GM21360 (cell line): ENCODE results near the gene CKM.
"Not testable (repeated sequence)": the region's sequence is repeated elsewhere in the genome, so short reads cannot be mapped to it uniquely, and the experiment has no call there.

Source experiments
- ATAC-seq: cut with Tn5 transposase; IDR thresholded peaks from one replicate; pipeline ENCODE4 v1.9.1; 2021; ENCODE audit warnings: mild to moderate bottlenecking, moderate library complexity; ENCODE audit not compliant: unreplicated experiment

CKM gene

DNA sequence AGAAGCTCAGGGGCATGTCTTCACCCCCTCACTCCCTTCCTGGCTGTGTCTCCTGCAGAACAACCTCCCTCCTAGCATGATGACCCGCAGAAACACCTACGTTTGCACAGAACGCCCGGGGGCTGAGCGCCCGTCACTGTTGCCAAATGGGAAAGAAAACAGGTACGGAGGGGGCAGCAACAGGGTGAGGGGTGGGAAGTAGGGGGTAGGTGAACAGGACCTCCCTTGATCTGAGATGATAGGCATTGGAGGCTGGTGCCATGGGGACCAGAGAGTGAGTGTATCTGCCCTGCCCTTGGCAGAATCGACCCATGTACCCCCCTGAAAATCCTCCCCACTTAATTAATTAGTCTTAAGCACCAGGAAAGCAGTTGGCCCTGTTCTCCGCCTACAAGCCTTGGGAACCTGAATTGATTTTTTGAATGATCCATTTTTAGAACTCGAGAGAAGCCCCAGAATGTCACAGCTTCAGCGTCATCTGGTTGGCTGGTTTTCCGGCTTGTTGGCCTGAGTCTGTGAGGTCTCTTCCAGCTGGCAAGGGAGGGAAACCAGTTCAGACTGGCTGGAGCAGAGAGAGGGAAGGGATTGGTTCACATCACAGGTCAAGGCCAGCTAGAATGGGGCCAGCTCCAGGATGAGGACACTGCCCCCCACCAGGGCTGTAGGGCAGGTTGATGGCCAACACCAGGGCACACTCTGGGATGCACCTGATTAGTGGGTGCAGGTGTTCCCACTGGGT, 28.2 kb downstream of the CKM start:
- ATAC-seq, result no peak

GRCh38 chr19:45293682-45294081, 29.0 kb downstream of the CKM start:
- no peak for ATAC-seq

DNA sequence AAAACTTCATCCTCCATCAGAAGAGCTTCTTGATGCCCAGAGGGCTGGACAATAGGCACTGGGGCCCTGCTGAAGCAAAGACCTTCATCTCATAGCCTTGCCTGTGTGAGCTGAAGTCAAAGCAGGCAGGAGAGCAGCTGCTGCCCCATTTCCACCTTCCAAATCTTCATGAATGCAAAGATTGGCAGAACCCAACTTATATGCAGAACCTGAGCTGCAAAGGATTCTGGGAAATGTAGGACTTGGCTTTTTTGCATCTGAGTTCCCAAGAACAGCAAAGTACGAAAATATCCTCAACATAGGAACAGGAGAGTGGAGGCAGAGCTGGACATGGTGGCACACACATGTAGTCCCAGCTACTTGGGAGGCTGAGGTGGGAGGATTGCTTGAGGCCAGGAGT, 30.8 kb downstream of the CKM start:
- no peak for ATAC-seq

DNA sequence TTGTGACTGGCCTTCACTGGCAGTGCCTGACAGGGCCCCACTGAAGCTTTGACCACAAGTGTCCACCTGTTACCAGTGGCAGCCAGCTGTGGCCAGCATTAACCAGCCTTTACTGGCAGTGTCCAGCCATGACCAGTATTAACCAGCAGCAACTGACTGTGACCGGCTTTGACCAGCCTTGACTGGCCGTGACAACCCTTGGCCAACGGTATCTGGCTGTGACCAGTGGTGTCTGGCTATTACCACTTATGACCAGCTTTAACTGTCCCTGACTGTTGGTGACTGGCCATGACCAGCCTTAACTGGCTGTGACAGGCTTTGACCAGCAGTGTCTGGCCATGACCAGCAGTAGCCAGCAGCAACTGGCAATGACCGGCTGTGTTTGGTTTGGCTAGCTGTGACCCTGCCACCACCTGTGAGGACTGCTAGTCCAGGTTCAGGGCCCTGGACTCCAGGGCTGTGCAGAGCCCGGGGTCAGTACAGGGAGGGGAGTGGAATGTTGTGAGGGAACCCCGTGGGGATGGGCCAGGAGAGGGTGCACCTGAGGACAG, 32.2 kb downstream of the CKM start:
- no peak for ATAC-seq

GRCh38 chr19:45283443-45284033, 39.1 kb downstream of the CKM start:
- no peak for ATAC-seq

DNA sequence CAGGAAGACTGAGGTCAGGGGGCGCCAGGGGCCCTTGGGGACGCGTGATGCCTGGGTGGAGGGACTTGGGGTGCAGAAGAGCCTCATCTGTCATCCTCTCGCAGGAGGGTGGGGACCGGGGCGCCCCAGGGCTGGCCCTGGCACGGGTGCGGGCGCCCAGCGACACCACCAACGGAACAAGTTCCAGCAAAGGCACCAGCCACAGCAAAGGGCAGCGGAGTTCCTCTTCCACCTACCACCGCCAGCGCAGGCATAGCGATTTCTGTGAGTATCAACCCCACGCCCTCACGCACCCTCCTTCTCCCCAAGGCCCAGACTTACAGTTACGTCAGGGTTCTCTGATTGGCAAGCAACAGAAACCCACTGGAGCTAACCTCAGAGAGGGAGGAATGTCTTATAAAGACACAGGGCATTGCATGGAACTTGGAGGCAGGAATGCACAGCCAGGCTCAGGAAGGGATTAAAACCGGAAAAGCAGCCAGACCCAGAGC, 42.2 kb downstream of the CKM start:
- no peak for ATAC-seq

DNA sequence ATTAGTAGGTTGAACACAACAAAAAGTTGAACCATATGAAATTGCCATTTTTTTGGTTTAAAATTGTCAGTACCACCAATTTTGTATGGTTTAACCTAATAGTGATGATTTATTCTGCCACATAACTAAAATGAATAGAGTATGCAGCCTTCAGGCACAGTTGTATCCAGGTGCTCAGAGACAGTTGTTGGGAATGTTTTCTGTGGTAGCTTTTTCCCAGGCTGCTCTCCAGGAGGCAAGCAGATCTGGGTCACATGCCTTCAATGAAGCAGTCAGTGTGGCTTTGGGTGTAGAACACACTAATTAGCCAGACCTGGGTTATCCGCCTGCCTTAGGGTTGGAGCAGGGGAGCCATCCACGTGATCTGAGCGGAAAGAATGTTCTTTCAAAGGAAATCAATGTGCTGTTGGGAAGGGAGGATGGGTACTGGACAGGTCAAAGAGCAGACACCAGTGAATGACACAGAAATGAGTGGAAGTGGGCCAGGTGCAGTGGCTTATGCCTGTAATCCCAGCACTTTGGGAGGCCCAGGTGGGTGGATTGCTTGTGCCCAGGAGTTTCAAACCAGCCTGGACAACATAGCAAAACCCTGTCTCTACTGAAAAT, 43.0 kb downstream of the CKM start:
- ATAC-seq, result no peak

- ATAC-seq, result no peak
Measured at GRCh38 chr19:45278087-45278486, 44.6 kb downstream of the CKM start.

DNA sequence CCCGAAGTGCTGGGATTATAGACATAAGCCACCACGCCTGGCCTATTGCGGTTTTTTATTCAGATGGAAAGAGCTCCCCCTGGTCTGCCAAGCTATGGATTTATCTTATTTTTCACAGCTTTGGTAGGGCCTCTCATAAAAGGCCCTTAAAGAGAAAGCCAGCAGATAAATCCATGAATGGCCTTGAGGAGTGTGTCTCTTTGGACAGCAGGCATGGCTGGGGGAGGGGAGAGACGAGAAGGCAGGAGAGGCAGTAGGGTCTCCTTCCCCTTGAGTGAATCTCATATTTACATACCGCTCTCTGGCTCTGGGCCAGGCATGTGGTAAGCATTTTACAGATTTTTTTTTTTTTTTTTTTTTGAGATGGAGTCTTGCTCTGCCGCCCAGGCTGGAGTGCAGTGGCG, 46.4 kb downstream of the CKM start:
- ATAC-seq, result no peak

GRCh38 chr19:45275370-45275971, 47.2 kb downstream of the CKM start:
- ATAC-seq, result no peak

GRCh38 chr19:45273521-45273855, 49.2 kb downstream of the CKM start:
- no peak for ATAC-seq

DNA sequence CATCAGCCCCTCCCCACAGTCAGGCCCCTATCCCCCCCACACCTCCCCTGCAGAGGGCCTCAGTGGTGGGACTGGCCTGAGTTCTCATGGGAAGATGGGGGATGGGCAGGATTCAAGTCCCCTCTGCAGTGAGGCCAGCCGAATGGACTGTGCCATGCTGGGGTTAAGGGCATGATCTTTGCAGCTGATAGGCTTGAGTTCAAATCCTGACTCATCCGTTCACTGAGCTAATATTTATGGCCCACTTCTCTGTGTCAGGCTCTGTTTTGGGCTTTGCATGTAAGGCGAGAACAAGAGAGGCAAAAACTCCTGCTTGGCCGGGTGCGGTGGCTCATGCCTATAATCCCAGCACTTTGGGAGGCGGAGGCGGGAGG, 51.0 kb downstream of the CKM start:
- no peak for ATAC-seq

DNA sequence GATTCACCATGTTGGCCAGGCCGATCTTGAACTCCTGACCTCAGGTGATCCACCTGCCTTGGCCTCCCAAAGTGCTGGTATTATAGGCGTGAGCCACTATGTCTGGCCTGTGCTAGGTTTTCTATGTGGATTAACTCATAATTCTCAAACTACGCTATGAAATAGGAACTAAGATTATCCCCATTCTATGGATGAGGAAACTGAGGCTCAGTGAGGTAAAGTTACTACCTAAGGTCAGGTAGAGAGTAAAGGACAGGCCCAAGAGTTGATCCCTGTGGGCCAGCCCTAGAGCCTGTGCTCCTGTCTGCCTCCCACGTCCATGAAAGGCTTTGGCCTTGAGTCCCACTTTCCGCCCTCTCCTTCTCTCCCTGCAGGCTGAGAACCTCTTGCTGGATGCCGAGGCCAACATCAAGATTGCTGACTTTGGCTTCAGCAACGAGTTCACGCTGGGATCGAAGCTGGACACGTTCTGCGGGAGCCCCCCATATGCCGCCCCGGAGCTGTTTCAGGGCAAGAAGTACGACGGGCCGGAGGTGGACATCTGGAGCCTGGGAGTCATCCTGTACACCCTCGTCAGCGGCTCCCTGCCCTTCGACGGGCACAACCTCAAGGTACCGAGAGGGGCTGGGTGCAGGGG, 51.5 kb downstream of the CKM start:
- ATAC-seq, result no peak

- ATAC-seq, result not testable (repeated sequence)
Measured at GRCh38 chr19:45269939-45270338, 52.7 kb downstream of the CKM start.

DNA sequence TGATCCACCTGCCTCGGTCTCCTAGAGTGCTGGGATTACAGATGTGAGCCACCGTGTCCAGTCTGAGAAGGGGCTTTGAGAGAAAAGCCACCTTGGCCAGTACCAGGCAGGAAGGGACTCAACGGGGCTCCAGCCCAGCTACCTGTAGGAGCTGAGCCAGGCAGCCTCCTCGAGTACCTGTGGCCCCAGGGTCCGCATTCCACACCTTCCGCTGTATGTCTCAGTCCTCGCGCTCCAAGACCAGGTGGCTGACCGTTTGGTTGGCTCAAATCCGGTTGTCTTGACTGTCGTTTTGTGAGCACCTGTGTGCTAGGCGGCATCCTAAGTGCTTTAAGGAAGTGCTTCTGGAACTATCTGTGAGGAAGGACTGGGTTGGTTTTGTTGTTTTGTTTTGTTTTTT, 55.4 kb downstream of the CKM start:
- ATAC-seq, result no peak

DNA sequence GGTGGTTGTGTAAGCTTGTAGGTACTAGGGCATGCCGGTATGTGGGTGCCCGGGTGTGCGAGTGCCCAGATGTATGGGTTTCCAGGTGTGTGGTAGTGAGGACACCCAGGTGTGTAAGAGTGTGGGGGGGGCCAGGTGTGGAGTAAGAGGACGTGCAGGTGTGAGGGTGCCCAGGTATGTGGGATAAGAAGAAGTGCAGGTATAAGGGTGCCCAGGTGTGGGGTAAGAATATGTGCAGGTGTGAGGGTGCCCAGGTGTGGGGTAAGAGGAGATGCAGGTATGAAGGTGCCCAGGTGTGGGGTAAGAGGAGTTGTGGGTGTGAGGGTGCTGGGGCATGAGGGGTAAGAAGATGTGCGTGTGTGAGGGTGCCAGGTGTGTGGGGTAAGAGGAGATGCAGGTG, 57.3 kb downstream of the CKM start:
- no peak for ATAC-seq

- ATAC-seq, result no peak
Measured at GRCh38 chr19:45264781-45265317, 57.8 kb downstream of the CKM start.

DNA sequence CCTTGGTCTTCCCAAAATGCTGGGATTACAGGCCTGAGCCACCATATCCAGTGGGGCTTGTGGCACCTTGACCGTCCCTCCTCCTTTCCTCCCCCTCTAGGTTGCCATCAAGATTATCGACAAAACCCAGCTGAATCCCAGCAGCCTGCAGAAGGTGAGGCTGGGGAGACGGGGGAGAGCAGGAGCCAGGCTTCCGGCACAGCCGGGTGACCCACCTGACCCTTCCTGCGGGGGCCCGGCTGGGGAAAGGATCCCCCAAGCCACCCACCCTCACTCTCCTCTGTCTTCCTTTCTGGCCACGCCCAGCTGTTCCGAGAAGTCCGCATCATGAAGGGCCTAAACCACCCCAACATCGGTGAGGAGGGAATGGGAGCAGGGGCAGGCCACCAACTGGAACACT, 59.7 kb downstream of the CKM start:
- no peak for ATAC-seq

DNA sequence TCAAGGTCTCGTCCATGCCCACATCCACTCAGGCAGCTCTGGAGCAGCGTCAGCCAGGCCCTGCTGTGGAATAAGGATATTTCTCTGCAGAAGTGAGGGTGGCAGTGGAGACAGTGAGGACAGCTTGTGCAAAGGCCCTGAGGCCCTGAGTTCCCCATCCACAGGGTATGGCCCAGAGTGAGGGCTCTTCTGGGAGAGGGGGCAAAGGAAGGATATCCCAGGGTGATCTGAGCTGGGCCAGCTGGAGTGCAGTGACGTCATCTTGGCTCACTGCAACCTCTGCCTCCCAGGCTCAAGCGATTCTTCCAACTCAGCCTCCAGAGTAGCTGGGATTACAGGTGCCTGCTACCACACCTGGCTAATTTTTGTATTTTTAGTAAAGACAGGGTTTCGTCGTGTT, 60.1 kb downstream of the CKM start:
- no peak for ATAC-seq

- ATAC-seq, result no peak
Measured at GRCh38 chr19:45258862-45259261, 63.8 kb downstream of the CKM start.

GRCh38 chr19:45256836-45257235, 65.8 kb downstream of the CKM start:
- ATAC-seq, result no peak
